IMR-90 (cell line): ENCODE measurements around the gene HOTAIR. TPM values are rescaled to one million over a fixed set of nuclear protein-coding genes. Genes with fewer than 3 reads are reported as not detected.

Experiments
- ATAC-seq: fragments of 200-7000 bp; cut with Tn5 transposase; 2 replicates; pipeline ENCODE4 v1.9.1; 2020; ENCODE audit warnings: low read depth, mild to moderate bottlenecking, moderate library complexity
- BruUV-seq: library from RNA; stranded (reverse); fragments of 400-500 nt; replicated peaks from 2 replicates; lab custom pipeline; 2021; lab: Mats Ljungman, UMichigan
- CTCF ChIA-PET: fragments of 300-600 bp; formaldehyde crosslinking; extraction: SDS; loops from one replicate; lab custom pipeline; 2021; ENCODE audit warnings: antibody characterized with exemption; lab: Yijun Ruan, JAX
- POLR2A ChIA-PET: fragments of 300-600 bp; sonication (Branson Sonifier 250); formaldehyde crosslinking; loops from one replicate; lab custom pipeline; 2022; ENCODE audit warnings: antibody characterized with exemption; ENCODE audit not compliant: unreplicated experiment; lab: Charles Lee
- DNase-seq: peaks from one replicate; pipeline ENCODE4 v3.0.0; 2013
- H2AFZ ChIP-seq: replicated peaks from 2 replicates; pipeline ENCODE3; 2013; ENCODE audit warnings: low read length, mild to moderate bottlenecking; ENCODE audit not compliant: poor library complexity
- H2AK5ac ChIP-seq: 2 replicates; pipeline ENCODE4 v1.6.1; 2013; ENCODE audit warnings: low read depth, low read length, inconsistent platforms
- H2AK9ac ChIP-seq: replicated peaks from 2 replicates; pipeline ENCODE3; 2013; ENCODE audit warnings: mild to moderate bottlenecking, low read depth, low read length, moderate library complexity; ENCODE audit not compliant: poor library complexity
- H2BK120ac ChIP-seq: 2 replicates; pipeline ENCODE4 v1.6.1; 2013; ENCODE audit warnings: low read depth, low read length, inconsistent platforms
- H2BK15ac ChIP-seq: 3 replicates; pipeline ENCODE4 v1.6.1; 2013; ENCODE audit warnings: low read depth, low read length, inconsistent platforms
- H2BK20ac ChIP-seq: 2 replicates; pipeline ENCODE4 v1.6.1; 2013; ENCODE audit warnings: low read depth, mild to moderate bottlenecking, inconsistent platforms, low read length, moderate library complexity
- H2BK5ac ChIP-seq: 2 replicates; pipeline ENCODE4 v1.6.1; 2013; ENCODE audit warnings: mild to moderate bottlenecking, low read depth, low read length, inconsistent platforms; ENCODE audit not compliant: poor library complexity, severe bottlenecking
- H3K14ac ChIP-seq: replicated peaks from 2 replicates; pipeline ENCODE4 v1.6.1; 2013; ENCODE audit warnings: low read depth, low read length, inconsistent platforms
- H3K18ac ChIP-seq: 2 replicates; pipeline ENCODE4 v1.6.1; 2013; ENCODE audit warnings: low read depth, low read length, control low read depth
- H3K23ac ChIP-seq: 2 replicates; pipeline ENCODE4 v1.6.1; 2013; ENCODE audit warnings: low read depth, low read length, inconsistent platforms
- H3K27ac ChIP-seq: 2 replicates; pipeline ENCODE4 v1.5.1; 2013; ENCODE audit warnings: mild to moderate bottlenecking, control low read depth, low read length; ENCODE audit not compliant: insufficient read depth
- H3K27me3 ChIP-seq: 2 replicates; pipeline ENCODE4 v1.6.1; 2013; ENCODE audit warnings: low read length; ENCODE audit not compliant: control insufficient read depth, insufficient read depth
- H3K36me3 ChIP-seq: 2 replicates; pipeline ENCODE4 v1.6.1; 2013; ENCODE audit warnings: low read length, mixed read lengths; ENCODE audit not compliant: control insufficient read depth, insufficient read depth
- H3K4ac ChIP-seq: 2 replicates; pipeline ENCODE4 v1.6.1; 2013; ENCODE audit warnings: low read depth, low read length, inconsistent platforms
- H3K4me1 ChIP-seq: 2 replicates; pipeline ENCODE4 v1.6.1; 2013; ENCODE audit warnings: low read length, mixed read lengths; ENCODE audit not compliant: control insufficient read depth, insufficient read depth
- H3K4me2 ChIP-seq: 2 replicates; pipeline ENCODE4 v1.6.1; 2013; ENCODE audit warnings: low read depth, mild to moderate bottlenecking, control low read depth, low read length, moderate library complexity
- H3K4me3 ChIP-seq: 2 replicates; pipeline ENCODE4 v1.5.1; 2013; ENCODE audit warnings: low read depth, mild to moderate bottlenecking, control low read depth, low read length, moderate library complexity; ENCODE audit not compliant: insufficient read depth
- H3K56ac ChIP-seq: 2 replicates; pipeline ENCODE4 v1.6.1; 2013; ENCODE audit warnings: low read length, inconsistent platforms; ENCODE audit not compliant: insufficient read depth; ENCODE audit errors: extremely low read depth
- H3K79me1 ChIP-seq, 2 experiments: 2 replicates each; pipeline ENCODE4 v1.6.1; 2013; ENCODE audit warnings: low read length in 2 of 2, inconsistent platforms in 1 of 2, low read depth in 1 of 2
- H3K9ac ChIP-seq: 2 replicates; pipeline ENCODE4 v1.6.1; 2013; ENCODE audit warnings: low read depth, low read length, control low read depth
- H3K9me1 ChIP-seq: 2 replicates; pipeline ENCODE4 v1.6.1; 2013; ENCODE audit warnings: low read length, inconsistent platforms; ENCODE audit not compliant: insufficient read depth
- H3K9me3 ChIP-seq: 2 replicates; pipeline ENCODE4 v1.6.1; 2013; ENCODE audit warnings: low read length; ENCODE audit not compliant: control insufficient read depth, insufficient read depth
- H4K20me1 ChIP-seq: 2 replicates; pipeline ENCODE4 v1.6.1; 2013; ENCODE audit warnings: low read length, inconsistent platforms; ENCODE audit not compliant: insufficient read depth
- H4K5ac ChIP-seq: 2 replicates; pipeline ENCODE4 v1.6.1; 2013; ENCODE audit warnings: mild to moderate bottlenecking, low read depth, low read length, control low read depth
- H4K8ac ChIP-seq, 2 experiments: 2 replicates each; pipeline ENCODE4 v1.6.1; 2013; ENCODE audit warnings: low read depth in 2 of 2, low read length in 2 of 2, control low read depth in 1 of 2, inconsistent platforms in 1 of 2
- H4K91ac ChIP-seq: 2 replicates; pipeline ENCODE4 v1.6.1; 2013; ENCODE audit warnings: low read depth, low read length, inconsistent platforms; ENCODE audit not compliant: insufficient read depth
- BHLHE40 ChIP-seq: fragments of 150-350 bp; IDR thresholded peaks from 2 replicates; pipeline ENCODE4 v1.6.1; 2016; ENCODE audit warnings: mild to moderate bottlenecking, low read depth, low read length
- CEBPB ChIP-seq: IDR thresholded peaks from 2 replicates; pipeline ENCODE4 v1.6.1; 2012; ENCODE audit warnings: low read depth, low read length, improper control_type of control experiment
- CHD1 ChIP-seq: IDR thresholded peaks from 2 replicates; pipeline ENCODE4 v1.6.1; 2012; ENCODE audit warnings: low read depth, low read length, improper control_type of control experiment
- CTCF ChIP-seq: conservative IDR thresholded peaks from 2 replicates; pipeline ENCODE4 v1.5.1; 2012; ENCODE audit warnings: mild to moderate bottlenecking, low read depth, low read length, improper control_type of control experiment
- ELK1 ChIP-seq: fragments of 150-350 bp; IDR thresholded peaks from 2 replicates; pipeline ENCODE4 v1.6.1; 2016; ENCODE audit warnings: low read depth, mild to moderate bottlenecking, low read length, moderate library complexity, borderline replicate concordance
- FOS ChIP-seq: fragments of 150-350 bp; IDR thresholded peaks from 2 replicates; pipeline ENCODE4 v1.6.1; 2016; ENCODE audit warnings: low read depth, low read length
- MAFK ChIP-seq: IDR thresholded peaks from 2 replicates; pipeline ENCODE4 v1.6.1; 2012; ENCODE audit warnings: low read depth, low read length, improper control_type of control experiment
- MAZ ChIP-seq: IDR thresholded peaks from 2 replicates; pipeline ENCODE4 v1.6.1; 2012; ENCODE audit warnings: low read depth, mild to moderate bottlenecking, low read length, improper control_type of control experiment, moderate library complexity, borderline replicate concordance
- MXI1 ChIP-seq: IDR thresholded peaks from 2 replicates; pipeline ENCODE4 v1.6.1; 2012; ENCODE audit warnings: low read depth, mild to moderate bottlenecking, low read length, moderate library complexity, borderline replicate concordance
- NFE2L2 ChIP-seq: fragments of 150-350 bp; IDR thresholded peaks from 2 replicates; pipeline ENCODE4 v1.6.1; 2016; ENCODE audit warnings: low read depth, mild to moderate bottlenecking, low read length
- POLR2A ChIP-seq: IDR thresholded peaks from 2 replicates; pipeline ENCODE4 v1.6.1; 2012; ENCODE audit warnings: mild to moderate bottlenecking, low read depth, low read length
- RAD21 ChIP-seq: IDR thresholded peaks from 2 replicates; pipeline ENCODE4 v1.6.1; 2012; ENCODE audit warnings: low read length, improper control_type of control experiment
- RCOR1 ChIP-seq: IDR thresholded peaks from 2 replicates; pipeline ENCODE4 v1.6.1; 2012; ENCODE audit warnings: mild to moderate bottlenecking, low read length, improper control_type of control experiment; ENCODE audit not compliant: insufficient replicate concordance
- RFX5 ChIP-seq: IDR thresholded peaks from 2 replicates; pipeline ENCODE4 v1.8.0; 2012; ENCODE audit warnings: low read depth, mild to moderate bottlenecking, low read length, moderate library complexity
- SMC3 ChIP-seq: fragments of 150-350 bp; IDR thresholded peaks from 2 replicates; pipeline ENCODE4 v1.6.1; 2016; ENCODE audit warnings: low read depth, mild to moderate bottlenecking, antibody characterized with exemption, low read length, moderate library complexity
- USF2 ChIP-seq: fragments of 150-350 bp; IDR thresholded peaks from 2 replicates; pipeline ENCODE4 v1.6.1; 2017; ENCODE audit warnings: mild to moderate bottlenecking, antibody characterized with exemption, low read length, low read depth
- WGBS, 2 experiments: methylation state at CpG; one replicate each; pipeline versions ENCODE4 v1.1.5 to v1.1.7; 2013; ENCODE audit warnings: missing lambda C conversion rate in 2 of 2; ENCODE audit not compliant: insufficient read length in 1 of 2; ENCODE audit errors: extremely low coverage in 2 of 2; 5-methylcytosine and 5-hydroxymethylcytosine counted together
- dilution Hi-C: fragments of 300-500 bp; cut with HindIII; formaldehyde crosslinking; loops from one replicate; pipeline ENCODE4 v1.14.3; 2018; ENCODE audit warnings: low sequenced_read_pairs; ENCODE audit not compliant: unreplicated experiment
- in situ Hi-C: fragments of 300-500 bp; cut with MboI; formaldehyde crosslinking; loops from 3 replicates; pipeline ENCODE4 v1.14.3; 2019; ENCODE audit warnings: low sequenced_read_pairs, inconsistent platforms, mixed read lengths
- intact Hi-C: fragments of 100-400 bp; cut with micrococcal nuclease; formaldehyde crosslinking; loops from 2 replicates; pipeline ENCODE4 v1.10.0; 2022
- polyA plus RNA-seq, 3 experiments: library from polyadenylated mRNA; depleted of rRNA; stranded (reverse); fragments of >200 nt; gene quantifications; 2 replicates each; pipeline ENCODE4 v1.2.3, GENCODE V29; 2012; ENCODE audit warnings: low replicate concordance in 1 of 3
- total RNA-seq: library from RNA; depleted of rRNA; stranded (reverse); fragments of >200 nt; gene quantifications from 2 replicates; pipeline ENCODE4 v1.2.3, GENCODE V29; 2012

Gene HOTAIR
- total and polyA plus RNA-seq, 2 of the 4 experiments (the other 2 are of a cell fraction) = not detected

GRCh38 chr12:53958128-53958527 lies 16.6 kb downstream of the HOTAIR start:
- no peak for ATAC-seq
- H3K4me1 ChIP-seq = no peaks in the 10 kb centered on the region
- H3K27ac ChIP-seq = no peak overlapping the region
- no peaks in the 10 kb centered on the region for H3K36me3 ChIP-seq
- H3K9me1 ChIP-seq = no peaks in the 10 kb centered on the region
- in situ Hi-C loops (no loop called here), dilution Hi-C loops (no loop called here), intact Hi-C loops (no loop called here)
- H2AFZ ChIP-seq = no peak overlapping the region
- H3K4me3 ChIP-seq = no peak overlapping the region
- no peak for TF ChIP-seq SMC3
- TF ChIP-seq RAD21 = no peak
- no peak for TF ChIP-seq USF2
- TF ChIP-seq BHLHE40 = no peak
- no peak for TF ChIP-seq RFX5
- no peak for TF ChIP-seq MAZ
- no peak for TF ChIP-seq CTCF
- TF ChIP-seq FOS = no peak
- no peak for TF ChIP-seq POLR2A
- TF ChIP-seq CEBPB = no peak
- no peak for TF ChIP-seq RCOR1
- no peak for TF ChIP-seq MXI1
- no peak for TF ChIP-seq MAFK
- no peak for TF ChIP-seq ELK1
- TF ChIP-seq NFE2L2 = no peak
- no peak for TF ChIP-seq CHD1
- peaks cover 6% of the 10 kb centered on the region for H3K9me3 ChIP-seq
- H3K27me3 ChIP-seq = peaks cover 93% of the 10 kb centered on the region
- H3K79me1 ChIP-seq = no peaks in the 10 kb centered on the region
- no peak overlapping the region for H3K4ac ChIP-seq
- no peak overlapping the region for H4K5ac ChIP-seq
- H4K91ac ChIP-seq = no peak overlapping the region
- no peak overlapping the region for H2AK9ac ChIP-seq
- no peak for DNase-seq
- H3K9ac ChIP-seq = no peak overlapping the region
- no peak overlapping the region for H3K56ac ChIP-seq
- H3K14ac ChIP-seq = no peak overlapping the region
- H4K20me1 ChIP-seq = no peaks in the 10 kb centered on the region
- H3K4me2 ChIP-seq = no peak overlapping the region
- no peak overlapping the region for H2BK120ac ChIP-seq
- WGBS, 2 experiments = 0% methylated on average over 1 of the region's 3 CpGs; no CpG with 5 or more reads in 1 of the 2 experiments
- ChIA-PET POLR2A (no interaction called here), CTCF (no interaction called here)
- no peak overlapping the region for H2BK20ac ChIP-seq
- BruUV-seq = no TSS peak
- H2AK5ac ChIP-seq = no peak overlapping the region
- H3K23ac ChIP-seq = no peak overlapping the region
- H4K8ac ChIP-seq = no peak overlapping the region
- H2BK15ac ChIP-seq = no peak overlapping the region
- H2BK5ac ChIP-seq = no peak overlapping the region
- H3K18ac ChIP-seq = no peak overlapping the region
